H1 (cell line): ENCODE measurements around the gene CITED1. TPM values are rescaled to one million over a fixed set of nuclear protein-coding genes. Genes with fewer than 3 reads are reported as not detected.

Experiments
- CTCF ChIA-PET: fragments of 300-600 bp; sonication (Branson Sonifier 250); formaldehyde crosslinking; loops from one replicate; lab custom pipeline; 2021; ENCODE audit not compliant: partially characterized antibody; lab: Charles Lee
- POLR2A ChIA-PET: fragments of 300-600 bp; sonication (Branson Sonifier 250); formaldehyde crosslinking; loops from one replicate; lab custom pipeline; 2021; ENCODE audit warnings: inconsistent platforms; ENCODE audit not compliant: partially characterized antibody; lab: Charles Lee
- DNase-seq, 2 experiments: peaks; one replicate each; pipeline versions ENCODE4 v3.0.0 to v3.0.0-alpha.2; 2010 to 2022; ENCODE audit warnings: low spot score in 2 of 2, low read depth in 1 of 2, mixed read lengths in 1 of 2
- FAIRE-seq: peaks from 2 replicates; lab custom pipeline; 2011; peaks lifted over from hg19 to GRCh38; lab: Jason Lieb, UNC
- H2AFZ ChIP-seq: 2 replicates; pipeline ENCODE4 v1.8.1; 2012; ENCODE audit warnings: low read length, inconsistent platforms
- H2AK5ac ChIP-seq: 2 replicates; pipeline ENCODE4 v1.6.1; 2013; ENCODE audit warnings: low read depth, low read length
- H2BK120ac ChIP-seq: replicated peaks from 2 replicates; pipeline ENCODE3; 2013; ENCODE audit warnings: low read depth, low read length, inconsistent platforms
- H2BK12ac ChIP-seq: 2 replicates; pipeline ENCODE4 v1.6.1; 2013; ENCODE audit warnings: low read depth, low read length
- H2BK15ac ChIP-seq: 2 replicates; pipeline ENCODE4 v1.6.1; 2013; ENCODE audit warnings: low read length
- H2BK20ac ChIP-seq: 2 replicates; pipeline ENCODE4 v1.6.1; 2013; ENCODE audit warnings: low read length
- H2BK5ac ChIP-seq: 2 replicates; pipeline ENCODE4 v1.6.1; 2013; ENCODE audit warnings: low read depth, low read length
- H3K14ac ChIP-seq: 2 replicates; pipeline ENCODE4 v1.6.1; 2013; ENCODE audit warnings: inconsistent platforms; ENCODE audit not compliant: insufficient read length
- H3K18ac ChIP-seq: 2 replicates; pipeline ENCODE4 v1.6.1; 2013; ENCODE audit warnings: low read length; ENCODE audit errors: extremely low read depth
- H3K23ac ChIP-seq: 2 replicates; pipeline ENCODE4 v1.6.1; 2013; ENCODE audit warnings: inconsistent platforms; ENCODE audit not compliant: insufficient read length
- H3K23me2 ChIP-seq: 2 replicates; pipeline ENCODE4 v1.6.1; 2013; ENCODE audit warnings: low read depth, low read length
- H3K27ac ChIP-seq: 2 replicates; pipeline ENCODE4 v1.6.1; 2011; ENCODE audit warnings: low read depth, low read length, inconsistent platforms
- H3K27me3 ChIP-seq, 4 experiments: replicated peaks in 1 of 4; 1 replicate in 1 of 4; 2 replicates in 3 of 4; pipeline versions ENCODE4 v1.6.1 to v1.8.1; 2011 to 2013; ENCODE audit warnings: low read length in 3 of 4, mild to moderate bottlenecking in 3 of 4, inconsistent platforms in 2 of 4, mixed read lengths in 2 of 4, moderate library complexity in 1 of 4; ENCODE audit not compliant: control insufficient read depth in 3 of 4, insufficient read depth in 3 of 4; ENCODE audit errors: extremely low read depth in 1 of 4
- H3K36me3 ChIP-seq, 4 experiments: 2 replicates each; pipeline versions ENCODE4 v1.6.1 to v1.8.1; 2011 to 2013; ENCODE audit warnings: mild to moderate bottlenecking in 4 of 4, low read length in 3 of 4, moderate library complexity in 2 of 4, control low read depth in 1 of 4, inconsistent platforms in 1 of 4; ENCODE audit not compliant: insufficient read depth in 4 of 4, control insufficient read depth in 2 of 4
- H3K4ac ChIP-seq: replicated peaks from 2 replicates; pipeline ENCODE3; 2013; ENCODE audit warnings: low read length, low read depth, mixed read lengths, inconsistent platforms; ENCODE audit not compliant: insufficient read length
- H3K4me1 ChIP-seq, 4 experiments: replicated peaks in 1 of 4; 1 replicate in 1 of 4; 2 replicates in 3 of 4; pipeline versions ENCODE4 v1.6.1 to v1.8.1; 2011 to 2013; ENCODE audit warnings: low read length in 3 of 4, inconsistent platforms in 2 of 4, mixed read lengths in 1 of 4; ENCODE audit not compliant: insufficient read depth in 4 of 4, control insufficient read depth in 3 of 4
- H3K4me2 ChIP-seq, 2 experiments: 2 replicates each; pipeline versions ENCODE4 v1.6.1 to v1.8.1; 2011 to 2013; ENCODE audit warnings: low read depth in 2 of 2, low read length in 2 of 2, control low read depth in 1 of 2, inconsistent platforms in 1 of 2, mild to moderate bottlenecking in 1 of 2; ENCODE audit not compliant: insufficient read depth in 1 of 2
- H3K4me3 ChIP-seq, 4 experiments: fragments of 200-600, 300-600 bp in 1 of 4; sonication (generic), shearing (Covaris generic), sonication (Bioruptor Twin) in 1 of 4; 2 replicates each; pipeline versions ENCODE4 v1.5.1 to v1.8.1; 2011 to 2016; ENCODE audit warnings: low read length in 4 of 4, low read depth in 3 of 4, control low read depth in 2 of 4, inconsistent platforms in 2 of 4, mild to moderate bottlenecking in 2 of 4, mixed read lengths in 1 of 4, moderate library complexity in 1 of 4; ENCODE audit not compliant: insufficient read depth in 2 of 4; ENCODE audit errors: extremely low read depth in 1 of 4
- H3K56ac ChIP-seq: replicated peaks from 2 replicates; pipeline ENCODE3; 2013; ENCODE audit warnings: low read depth, mild to moderate bottlenecking, mixed read lengths, low read length, inconsistent platforms; ENCODE audit not compliant: insufficient read length
- H3K79me1 ChIP-seq: 2 replicates; pipeline ENCODE4 v1.6.1; 2013; ENCODE audit warnings: low read depth, low read length, control low read depth
- H3K79me2 ChIP-seq, 2 experiments: 2 replicates each; pipeline versions ENCODE4 v1.6.1 to v1.8.1; 2012 to 2013; ENCODE audit warnings: low read length in 2 of 2, mild to moderate bottlenecking in 2 of 2, inconsistent platforms in 1 of 2; ENCODE audit not compliant: insufficient read depth in 2 of 2, control insufficient read depth in 1 of 2
- H3K9ac ChIP-seq, 4 experiments: replicated peaks in 1 of 4; 1 replicate in 1 of 4; 2 replicates in 3 of 4; pipeline versions ENCODE4 v1.6.1 to v1.8.1; 2011 to 2013; ENCODE audit warnings: low read depth in 3 of 4, low read length in 3 of 4, control low read depth in 2 of 4, mild to moderate bottlenecking in 2 of 4, moderate library complexity in 2 of 4, inconsistent platforms in 1 of 4; ENCODE audit errors: extremely low read depth in 1 of 4
- H3K9me3 ChIP-seq, 2 experiments: 2 replicates each; pipeline versions ENCODE4 v1.6.1 to v1.8.1; 2012 to 2013; ENCODE audit warnings: mild to moderate bottlenecking in 2 of 2, moderate library complexity in 2 of 2, control low read depth in 1 of 2, inconsistent platforms in 1 of 2, low read depth in 1 of 2, low read length in 1 of 2, mixed read lengths in 1 of 2; ENCODE audit not compliant: insufficient read depth in 2 of 2
- H4K20me1 ChIP-seq, 2 experiments: replicated peaks in 1 of 2; 2 replicates each; pipeline versions ENCODE3 to v1.8.1; 2011 to 2013; ENCODE audit warnings: inconsistent platforms in 2 of 2, low read length in 2 of 2, mild to moderate bottlenecking in 1 of 2; ENCODE audit not compliant: insufficient read depth in 2 of 2, control insufficient read depth in 1 of 2
- H4K5ac ChIP-seq: 2 replicates; pipeline ENCODE4 v1.6.1; 2013; ENCODE audit warnings: low read length, low read depth, mixed read lengths, inconsistent platforms; ENCODE audit not compliant: insufficient read length
- H4K8ac ChIP-seq: 2 replicates; pipeline ENCODE4 v1.8.0; 2013; ENCODE audit warnings: mild to moderate bottlenecking, moderate library complexity, low read length, inconsistent platforms; ENCODE audit not compliant: insufficient read depth; ENCODE audit errors: extremely low read depth
- H4K91ac ChIP-seq: replicated peaks from 2 replicates; pipeline ENCODE3; 2013; ENCODE audit warnings: low read length, mixed read lengths, inconsistent platforms; ENCODE audit not compliant: insufficient read length
- FOSL1 ChIP-seq: IDR thresholded peaks from 2 replicates; pipeline ENCODE4 v1.6.1; 2011; ENCODE audit warnings: mild to moderate bottlenecking, low read depth, low read length, moderate library complexity; ENCODE audit not compliant: insufficient read depth
- HDAC6 ChIP-seq: IDR thresholded peaks from one replicate; pipeline ENCODE4 v1.7.1; 2012; ENCODE audit warnings: low read depth, mild to moderate bottlenecking, inconsistent platforms, low read length, moderate library complexity
- SIX5 ChIP-seq: IDR thresholded peaks from 2 replicates; pipeline ENCODE4 v1.6.1; 2011; ENCODE audit warnings: mild to moderate bottlenecking, low read depth, low read length
- YY1 ChIP-seq: IDR thresholded peaks from 2 replicates; pipeline ENCODE4 v1.6.1; 2011; ENCODE audit warnings: low read depth, mild to moderate bottlenecking, low read length
- WGBS, 2 experiments: shearing (Covaris generic) in 1 of 2; methylation state at CpG; one replicate each; pipeline versions ENCODE4 v1.1.6 to v1.1.7; 2013 to 2015; ENCODE audit warnings: low lambda C conversion rate in 2 of 2, mixed read lengths in 2 of 2, inconsistent platforms in 1 of 2, low coverage in 1 of 2, missing lambda C conversion rate in 1 of 2; ENCODE audit not compliant: insufficient replicate concordance in 2 of 2, insufficient coverage in 1 of 2, insufficient read length in 1 of 2; ENCODE audit errors: extremely low coverage in 1 of 2, missing lambda C conversion rate in 1 of 2; 5-methylcytosine and 5-hydroxymethylcytosine counted together
- polyA plus RNA-seq, 7 experiments: library from polyadenylated mRNA; depleted of rRNA in 3 of 7; stranded (reverse) in 5 of 7; unstranded in 2 of 7; fragments of >200 nt in 5 of 7; fragments of 200-250 nt in 2 of 7; gene quantifications; 1 replicate in 5 of 7; 2 replicates in 1 of 7; 4 replicates in 1 of 7; pipeline versions ENCODE4 v1.2.1 to v1.2.3, GENCODE V29; 2011 to 2013; ENCODE audit warnings: missing spikeins in 2 of 7, mixed read lengths in 2 of 7
- total RNA-seq: library from RNA; stranded (reverse); fragmentation: NEBNext Ultra II Directional; extraction: Animal tissue kit (Norgen Biotek cat#: 25700); gene quantifications from 2 replicates; pipeline ENCODE4 v1.2.1, GENCODE V29; 2021

The CITED1 gene
- total and polyA plus RNA-seq, 2 of the 8 experiments (the other 6 are each of a cell fraction or from before 2014, with no cell fraction given) = 1.2 to 2.4 TPM

DNA sequence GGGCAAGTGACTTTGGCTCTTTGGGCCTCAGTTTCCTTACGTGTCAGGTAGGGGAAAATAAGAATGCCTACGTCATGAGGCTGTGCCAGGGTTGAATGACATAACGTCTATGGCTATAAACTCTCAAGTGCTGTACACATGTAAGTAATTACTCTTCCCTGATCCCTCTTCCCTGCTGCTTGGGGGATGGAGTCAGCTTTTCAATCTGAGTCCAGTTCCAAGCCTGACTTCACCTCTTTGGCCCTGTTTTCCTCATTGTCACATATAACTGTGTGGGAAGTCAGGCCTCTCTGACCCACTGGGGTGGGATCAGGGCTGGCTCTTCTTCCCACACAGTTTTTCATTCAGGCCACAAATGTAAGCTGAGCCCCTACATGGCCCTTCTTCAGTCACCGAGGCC lies 11.4 kb upstream of the CITED1 start:
- Histone ChIP-seq H4K5ac (no peak overlapping the region), H3K27me3 (peaks cover 0 to 4% (median 2%) of the 10 kb centered on the region in 4 experiments; a peak in 3 of 7 replicates), H2AK5ac (no peak overlapping the region), H3K56ac (no peak overlapping the region), H2AFZ (no peak overlapping the region), H2BK5ac (no peak overlapping the region), H4K91ac (no peak overlapping the region), H3K9me3 (no peaks in the 10 kb centered on the region), H3K4ac (no peak overlapping the region), H2BK15ac (no peak overlapping the region), H3K18ac (no peak overlapping the region; the same call in 1 of the 2 replicates), H2BK120ac (no peak overlapping the region), H4K8ac (no peak overlapping the region), H3K4me1 (peaks cover 0 to 12% (median 5%) of the 10 kb centered on the region in 4 experiments; a peak in 4 of 7 replicates), H4K20me1 (no peaks in the 10 kb centered on the region), H3K36me3 (no peaks in the 10 kb centered on the region), H3K14ac (no peak overlapping the region), H3K23ac (no peak overlapping the region), H3K79me1 (no peaks in the 10 kb centered on the region), H3K79me2 (no peaks in the 10 kb centered on the region), H2BK12ac (no peak overlapping the region), H2BK20ac (no peak overlapping the region), H3K23me2 (0 out of 2 replicates have a peak, but pooled peaks cover 1% of the 10 kb centered on the region), H3K27ac (no peak overlapping the region), H3K9ac (no peak overlapping the region), H3K4me3 (no peak overlapping the region), H3K4me2 (no peak overlapping the region; a peak in 1 of 4 replicates)
- DNase-seq (no peak), FAIRE-seq (no peak)
- CTCF ChIA-PET = interaction anchor here (0.8 to 1.4 kb wide), 2 partner anchors 9 to 217 kb away, joined by 3 read pairs; no protein-coding TSS in a partner anchor
- WGBS, 2 experiments = 90% methylated on average over 3 of the region's 4 CpGs; no CpG with 5 or more reads in 1 of the 2 experiments
- POLR2A ChIA-PET = interaction anchor here (0.6 to 1.9 kb wide), 5 partner anchors 11 to 41 kb away, joined by 3 to 7 read pairs (median 3); partner anchors contain the start of genes CITED1 and RPS4X
- TF ChIP-seq YY1 (no peak), FOSL1 (no peak), SIX5 (no peak), HDAC6 (no peak)
